Neural crest cell (in vitro differentiated cells): ENCODE measurements around the gene PSMD8. TPM values are rescaled to one million over a fixed set of nuclear protein-coding genes. Genes with fewer than 3 reads are reported as not detected.

Experiments
- DNase-seq: peaks from one replicate; pipeline ENCODE4 v3.0.0; 2021; ENCODE audit warnings: low read depth, mixed read lengths, low spot score
- H3K27ac Mint-ChIP-seq: one replicate; pipeline ENCODE4 v1.8.0; 2021; ENCODE audit warnings: mild to moderate bottlenecking, mixed read lengths; ENCODE audit not compliant: unreplicated experiment
- H3K27me3 Mint-ChIP-seq: 2 replicates; pipeline ENCODE4 v1.8.0; 2021; ENCODE audit warnings: low read depth, mild to moderate bottlenecking, mixed read lengths
- H3K36me3 Mint-ChIP-seq: 2 replicates; pipeline ENCODE4 v1.8.0; 2021; ENCODE audit warnings: low read depth, mild to moderate bottlenecking, mixed read lengths
- H3K4me1 Mint-ChIP-seq: 2 replicates; pipeline ENCODE4 v1.8.0; 2021; ENCODE audit warnings: mixed read lengths
- H3K4me3 Mint-ChIP-seq: one replicate; pipeline ENCODE4 v1.8.0; 2021; ENCODE audit warnings: mild to moderate bottlenecking, mixed read lengths
- H3K9me3 Mint-ChIP-seq: 2 replicates; pipeline ENCODE4 v1.8.0; 2021; ENCODE audit warnings: mixed read lengths
- CTCF ChIP-seq: fragments of 200-600 bp; sonication (generic); conservative IDR thresholded peaks from 2 replicates; pipeline ENCODE4 v1.5.0; 2021; ENCODE audit warnings: antibody characterized with exemption, mild to moderate bottlenecking
- total RNA-seq: library from RNA; stranded (reverse); gene quantifications from 2 replicates; pipeline ENCODE4 v1.2.1, GENCODE V29; 2021

PSMD8 gene
- total RNA-seq, 1 donor from 2014 or later = 186 TPM

DNA sequence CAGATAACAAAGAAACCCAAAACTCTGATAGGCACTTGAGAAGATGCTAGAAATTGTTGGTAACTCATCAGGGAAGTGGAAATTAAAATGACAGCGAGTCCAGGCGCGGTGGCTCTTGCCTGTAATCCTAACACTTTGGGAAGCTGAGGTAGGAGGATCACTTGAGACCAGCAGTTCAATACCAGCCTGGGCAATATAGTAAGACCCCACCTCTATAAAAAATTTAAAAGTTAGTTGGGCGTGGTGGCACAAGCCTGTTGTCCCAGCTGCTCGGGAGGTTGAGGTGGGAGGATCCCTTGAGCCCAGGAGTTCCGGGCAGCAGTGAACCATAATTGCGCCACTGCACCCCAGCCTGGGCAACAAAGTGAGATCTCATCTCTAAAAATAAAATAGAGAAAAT, 56.6 kb downstream of the PSMD8 start:
- no peak overlapping the region for H3K27ac Mint-ChIP-seq
- H3K27me3 Mint-ChIP-seq = peaks cover 9% of the 10 kb centered on the region
- no peak overlapping the region for H3K4me3 Mint-ChIP-seq
- H3K4me1 Mint-ChIP-seq = peaks cover 17% of the 10 kb centered on the region
- DNase-seq = no peak
- H3K36me3 Mint-ChIP-seq = no peaks in the 10 kb centered on the region
- no peaks in the 10 kb centered on the region for H3K9me3 Mint-ChIP-seq
- no peak for TF ChIP-seq CTCF

GRCh38 chr19:38433268-38433733, 58.9 kb downstream of the PSMD8 start, which contains the start of gene RYR1:
TSS of gene RYR1 (plus strand) at chr19:38433691. CDS start at chr19:38433830, 139 bp downstream.
- no peak within 1 kb of the TSS for H3K4me3 Mint-ChIP-seq
- no peaks in the 10 kb centered on the region for H3K9me3 Mint-ChIP-seq
- peak; percentile 56 for DNase-seq
- H3K27ac Mint-ChIP-seq = no peak within 1 kb of the TSS
- peaks cover 9% of the 10 kb centered on the region for H3K27me3 Mint-ChIP-seq
- no peak for TF ChIP-seq CTCF
- no peaks in the 10 kb centered on the region for H3K36me3 Mint-ChIP-seq
- H3K4me1 Mint-ChIP-seq = peaks cover 13% of the 10 kb centered on the region

Other genes starting within 250 kb of the PSMD8 start
- 31.7 and 35.5 TPM in 2 replicates for gene DPF1, start 150.3 kb upstream of the PSMD8 start, total RNA-seq
- gene PPP1R14A, start 118.2 kb upstream of the PSMD8 start, total RNA-seq = 1.2 and 1.7 TPM in 2 replicates
- 9.2 and 9.6 TPM in 2 replicates for gene SPINT2, start 110.0 kb upstream of the PSMD8 start, total RNA-seq
- gene C19orf33, start 70.3 kb upstream of the PSMD8 start, total RNA-seq = not detected in 2 replicates
- 43.7 and 45.7 TPM in 2 replicates for gene YIF1B, start 58.6 kb upstream of the PSMD8 start, total RNA-seq
- not detected in 2 replicates for gene KCNK6, start 54.7 kb upstream of the PSMD8 start, total RNA-seq
- 5.0 and 6.0 TPM in 2 replicates for gene CATSPERG, start 38.7 kb upstream of the PSMD8 start, total RNA-seq
- gene GGN, start 13.5 kb downstream of the PSMD8 start, total RNA-seq = 1.4 and 2.2 TPM in 2 replicates
- 11.2 and 12.0 TPM in 2 replicates for gene SPRED3, start 14.1 kb downstream of the PSMD8 start, total RNA-seq
- gene FAM98C, start 28.5 kb downstream of the PSMD8 start, total RNA-seq = 10.6 and 11.8 TPM in 2 replicates
- 0.43 and 0.58 TPM in 2 replicates for gene RASGRP4, start 51.6 kb downstream of the PSMD8 start, total RNA-seq
- gene RYR1, start 59.1 kb downstream of the PSMD8 start, total RNA-seq = 1.1 and 1.5 TPM in 2 replicates
- 1.5 and 3.4 TPM in 2 replicates for gene MAP4K1, start 243.4 kb downstream of the PSMD8 start, total RNA-seq
- 255 TPM in 2 replicates for gene EIF3K, start 244.6 kb downstream of the PSMD8 start, total RNA-seq